HG02884 (cell line): ENCODE measurements around the gene NFIX.

ENCODE experiments used
- ATAC-seq: cut with Tn5 transposase; IDR thresholded peaks from one replicate; pipeline ENCODE4 v1.9.1; 2021; ENCODE audit warnings: mild to moderate bottlenecking, moderate library complexity; ENCODE audit not compliant: unreplicated experiment

Gene NFIX

DNA sequence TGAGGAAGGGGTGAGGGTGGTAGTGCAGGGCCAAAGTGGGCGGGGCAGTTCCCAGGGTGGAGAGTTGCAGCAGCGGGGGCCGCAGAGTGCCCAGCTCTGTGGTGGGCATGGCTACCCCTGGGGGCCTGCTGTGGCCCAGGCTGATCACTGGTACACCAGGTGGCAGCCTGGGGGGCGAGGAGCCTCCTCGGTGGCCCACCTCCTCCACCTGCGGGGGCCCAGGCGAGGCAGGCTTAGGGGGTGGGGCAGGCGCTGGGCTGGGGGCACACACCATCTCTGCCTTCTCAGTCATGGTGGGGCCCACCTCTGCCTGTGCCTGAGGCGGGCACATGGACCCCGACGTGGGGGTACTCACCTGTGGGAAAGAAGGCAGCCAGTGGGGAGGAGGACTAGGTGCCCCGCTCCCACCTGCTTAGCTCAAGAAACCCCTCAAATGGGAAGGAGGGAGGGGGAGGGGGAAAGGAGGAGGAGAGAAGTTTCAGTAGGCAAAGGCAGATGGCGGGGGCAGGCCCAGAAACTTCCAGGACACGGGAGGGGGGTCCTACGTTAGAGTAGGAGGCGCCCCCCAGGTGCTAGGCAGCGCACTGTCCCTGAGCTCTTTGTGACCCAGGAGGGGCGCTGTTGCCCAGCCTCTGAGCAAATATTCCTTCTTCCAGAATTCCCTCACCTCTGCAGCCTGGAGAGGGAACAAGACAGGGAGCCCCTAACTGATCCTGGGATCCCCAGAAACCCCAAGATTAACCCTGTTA lies 105.7 kb downstream of the NFIX start:
- no peak for ATAC-seq

DNA sequence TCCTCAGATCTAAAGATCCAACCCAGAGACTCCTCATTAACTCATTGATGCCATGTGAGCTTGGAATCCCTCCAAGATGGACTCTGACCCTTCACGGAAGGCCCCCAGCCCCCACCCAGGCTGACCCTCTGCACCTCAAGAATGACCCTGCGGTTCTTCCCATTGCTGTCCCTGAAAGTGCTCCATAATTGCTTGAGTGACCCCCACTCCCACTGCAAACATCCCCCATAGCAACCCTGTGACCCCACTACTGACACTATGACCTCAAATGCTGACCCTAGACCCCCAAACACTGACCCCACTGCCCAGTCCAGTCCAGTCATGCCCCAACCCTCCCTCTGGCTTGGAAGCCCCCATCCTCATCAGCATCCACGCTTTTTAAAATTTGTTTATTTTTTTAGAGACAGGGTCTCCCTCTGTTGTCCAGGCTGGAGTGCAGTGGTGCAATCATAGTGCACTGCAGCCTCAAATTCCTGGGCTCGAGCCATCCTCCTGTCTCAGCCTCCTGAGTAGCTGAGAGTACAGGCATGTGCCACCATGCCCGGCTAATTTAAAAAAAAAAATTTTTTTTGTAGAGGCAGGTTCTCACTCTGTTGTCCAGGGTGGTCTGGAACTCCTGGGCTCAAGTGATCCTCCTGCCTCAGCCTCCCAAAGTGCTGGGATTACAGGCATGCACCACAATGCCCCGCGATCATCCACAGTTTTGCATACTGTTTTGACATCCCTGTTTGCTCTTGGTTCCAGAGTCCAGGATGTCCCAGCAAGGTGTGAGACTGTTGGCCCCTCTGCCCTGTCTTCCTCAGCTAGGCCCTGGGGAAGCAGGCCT lies 106.5 kb downstream of the NFIX start:
- ATAC-seq = no peak

DNA sequence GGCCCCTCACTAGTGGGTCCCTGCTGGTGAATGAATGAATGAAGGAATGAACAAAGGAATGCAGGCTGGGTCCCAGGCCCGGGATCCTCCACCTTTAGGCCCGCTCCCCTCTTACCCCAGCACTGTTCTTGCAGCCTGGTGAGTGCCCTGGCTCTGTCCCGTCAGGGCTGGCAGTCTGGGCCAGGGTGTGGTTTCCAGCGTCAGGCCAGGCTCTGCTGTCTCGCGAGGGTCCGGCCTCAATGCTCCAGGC lies 107.1 kb downstream of the NFIX start:
- no peak for ATAC-seq

DNA sequence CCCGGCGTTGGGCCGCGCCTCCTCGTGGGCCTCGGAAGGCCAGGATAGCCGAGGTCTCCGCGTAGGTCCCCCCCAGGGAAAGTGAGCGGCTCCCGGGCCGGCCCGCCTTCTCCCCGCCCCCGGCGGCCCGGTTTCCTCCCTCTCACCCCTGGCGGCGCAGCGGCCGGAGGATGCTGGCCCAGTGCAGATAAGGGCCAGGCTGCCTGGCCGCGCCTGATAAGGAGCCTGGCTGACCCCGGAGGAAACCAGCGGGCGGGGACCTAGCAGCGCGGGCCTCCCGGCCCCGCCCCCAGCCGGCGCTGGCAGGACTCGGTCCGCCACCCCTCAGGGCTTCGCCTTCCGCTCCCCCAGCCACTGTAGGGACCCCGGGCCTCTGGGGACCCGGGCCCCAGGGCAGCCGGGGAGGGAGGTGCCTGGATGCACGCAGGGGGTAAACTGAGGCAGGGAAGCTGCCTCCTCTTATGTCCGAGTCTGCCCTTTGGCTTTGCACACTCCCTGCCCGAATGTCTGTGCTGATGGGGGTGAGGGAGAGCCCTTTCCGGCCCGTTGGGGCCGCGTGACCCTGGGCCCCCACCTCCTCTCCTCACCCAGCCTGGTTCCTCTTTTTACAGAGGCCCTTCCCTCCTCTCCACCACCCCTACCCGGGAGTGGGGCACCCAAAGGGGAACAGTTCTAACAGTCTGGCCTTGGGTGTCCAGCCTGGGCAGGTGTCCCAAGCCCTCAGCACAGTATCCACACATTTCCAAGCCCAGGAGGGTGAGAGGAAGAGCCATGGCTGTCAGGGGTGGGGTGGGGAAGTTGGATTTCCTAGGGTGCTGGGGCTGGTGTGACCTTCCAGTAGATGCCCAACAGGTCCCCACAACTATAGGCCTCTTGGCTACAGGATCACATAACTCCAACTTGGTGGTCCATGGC lies 107.6 kb downstream of the NFIX start, which contains the start of gene LYL1:
Gene LYL1, minus strand, starts transcription at position 193 of the 915 bp plus-strand sequence. CDS start 1,687 bp downstream, outside the sequence.
- no peak for ATAC-seq

DNA sequence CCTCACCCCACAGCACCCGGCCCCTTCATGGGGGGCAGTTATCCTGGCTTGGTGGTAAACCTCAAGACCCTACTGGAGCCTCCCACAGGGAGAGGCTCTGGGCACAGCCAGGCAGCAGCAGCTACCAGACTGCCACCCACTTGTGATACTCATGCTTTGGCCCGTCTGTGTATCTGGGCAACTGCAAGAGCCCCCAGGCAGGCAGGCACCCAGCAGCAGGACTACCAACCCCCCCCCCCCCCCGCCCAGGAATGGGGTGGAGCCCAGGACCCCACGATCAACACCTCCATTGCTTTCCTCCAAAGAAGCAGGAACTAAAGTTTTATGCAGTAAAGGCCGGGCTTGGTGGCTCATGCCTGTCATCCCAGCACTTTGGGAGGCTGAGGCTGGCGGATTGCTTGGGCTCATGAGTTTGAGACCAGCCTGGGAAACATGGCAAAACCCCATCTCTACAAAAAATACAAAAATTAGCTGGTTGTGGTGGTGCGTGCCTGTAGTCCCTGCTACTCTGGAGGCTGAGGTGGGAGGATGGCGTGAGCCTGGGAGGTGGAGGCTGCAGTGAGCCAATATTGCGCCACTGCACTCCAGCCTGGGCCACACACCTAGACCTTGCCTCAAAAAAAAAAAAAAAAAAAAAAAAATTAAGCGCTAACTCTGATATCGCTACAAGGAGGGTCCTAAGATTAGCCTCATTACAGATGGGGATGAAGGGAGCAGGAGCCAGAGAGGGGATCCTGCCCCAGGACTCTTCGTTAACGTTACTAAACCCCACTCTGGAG lies 108.5 kb downstream of the NFIX start:
- ATAC-seq = no peak

DNA sequence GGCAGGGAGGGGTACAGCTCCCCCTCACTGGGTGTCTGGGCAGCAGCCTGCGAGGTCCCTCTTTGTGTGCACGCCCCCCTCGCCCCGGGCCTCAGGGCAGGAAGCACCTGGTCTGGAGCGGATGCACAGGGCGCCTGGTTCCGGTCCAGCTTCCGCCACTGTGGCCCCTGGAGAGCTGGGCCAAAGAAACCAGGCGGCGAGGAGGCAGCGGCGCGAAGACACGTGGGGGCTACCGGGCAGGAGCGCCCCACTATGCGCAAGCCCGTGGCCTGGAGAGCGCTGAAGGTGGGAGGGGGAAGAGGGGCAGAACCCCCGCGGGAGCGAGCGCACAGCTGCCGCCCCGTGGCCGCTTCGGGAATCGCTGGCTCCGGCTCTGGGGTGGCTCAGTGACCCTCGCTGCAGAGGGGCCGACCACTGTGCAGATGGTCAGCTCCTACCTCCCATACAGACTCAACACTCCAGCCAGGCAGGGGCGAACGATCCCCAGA lies 109.1 kb downstream of the NFIX start:
- ATAC-seq = no peak

DNA sequence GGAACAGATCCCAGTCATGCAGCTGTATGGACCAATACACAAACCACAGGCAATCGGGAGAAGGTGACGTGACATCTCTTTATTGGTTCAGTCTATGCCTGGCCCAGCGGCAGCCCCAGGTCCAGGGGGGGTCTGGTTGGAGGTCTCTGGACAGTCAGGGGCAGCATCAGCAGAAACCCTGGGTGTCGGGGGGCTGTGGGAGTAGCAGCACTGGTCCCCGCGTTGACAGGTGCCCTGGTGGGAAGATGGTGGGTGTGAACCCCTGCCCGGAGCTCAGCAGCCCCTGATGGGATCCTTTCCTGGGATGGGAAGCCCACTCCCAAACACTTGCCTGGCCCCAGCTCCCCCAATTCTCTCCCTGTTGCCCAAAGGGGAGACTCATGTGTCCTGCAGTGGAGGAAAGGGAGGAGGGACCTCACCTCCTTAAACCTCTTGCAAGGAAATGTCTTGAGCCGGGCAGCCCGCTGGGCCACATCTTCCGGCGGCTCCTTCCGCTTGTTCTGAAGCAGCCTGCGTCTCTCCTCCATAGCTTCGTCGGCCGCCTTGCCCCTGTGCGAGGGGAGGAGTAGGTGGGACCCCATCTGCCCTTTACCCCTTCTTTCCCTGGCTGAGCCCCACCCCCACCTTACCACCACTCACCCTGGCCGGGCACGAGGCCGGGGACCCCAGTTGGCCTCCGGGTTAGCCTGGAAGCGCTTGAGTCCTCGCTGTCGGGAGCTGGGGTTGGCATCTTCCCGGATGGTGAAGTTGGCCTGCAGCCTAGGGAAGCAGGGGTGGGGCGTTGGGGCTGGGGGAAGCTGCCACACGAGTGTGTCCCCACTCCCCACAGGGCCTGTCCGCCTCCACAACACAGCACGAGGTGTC lies 109.8 kb downstream of the NFIX start:
- ATAC-seq = no peak

DNA sequence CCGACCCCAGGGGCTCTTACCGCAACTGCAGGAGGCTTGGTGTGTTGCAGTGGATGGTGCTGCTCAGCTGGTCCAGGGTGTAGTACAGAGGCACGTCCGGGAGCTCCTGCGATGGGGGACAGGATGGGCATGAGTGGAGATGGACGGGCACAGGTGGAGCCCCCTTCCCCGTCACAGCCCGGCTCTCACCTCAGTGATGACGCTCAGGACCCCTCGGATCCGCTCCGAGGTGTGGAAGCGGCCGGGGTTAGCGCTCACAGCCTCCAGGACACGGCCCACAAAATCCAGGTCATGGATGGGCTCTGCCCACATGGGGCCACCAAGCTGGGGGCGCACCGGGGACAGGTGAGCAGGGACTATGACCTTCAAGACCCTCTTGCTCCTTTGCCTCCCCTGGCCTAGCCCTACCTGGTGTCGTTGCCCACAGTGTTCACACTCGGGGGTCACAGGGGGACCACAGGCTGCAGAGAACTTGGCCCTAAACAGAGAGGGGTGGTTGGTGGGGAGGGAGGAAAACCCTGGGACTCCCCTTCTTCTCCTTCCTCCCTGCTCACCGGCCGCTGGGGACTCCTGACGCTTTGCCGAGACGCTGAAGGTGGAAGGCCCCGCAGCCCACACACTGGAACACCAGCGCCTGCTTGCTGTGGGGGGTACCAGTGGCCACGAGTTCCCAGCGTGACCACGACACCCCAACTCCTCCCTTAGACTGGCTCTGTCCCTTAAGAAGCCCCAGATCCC lies 114.3 kb downstream of the NFIX start:
- no peak for ATAC-seq

DNA sequence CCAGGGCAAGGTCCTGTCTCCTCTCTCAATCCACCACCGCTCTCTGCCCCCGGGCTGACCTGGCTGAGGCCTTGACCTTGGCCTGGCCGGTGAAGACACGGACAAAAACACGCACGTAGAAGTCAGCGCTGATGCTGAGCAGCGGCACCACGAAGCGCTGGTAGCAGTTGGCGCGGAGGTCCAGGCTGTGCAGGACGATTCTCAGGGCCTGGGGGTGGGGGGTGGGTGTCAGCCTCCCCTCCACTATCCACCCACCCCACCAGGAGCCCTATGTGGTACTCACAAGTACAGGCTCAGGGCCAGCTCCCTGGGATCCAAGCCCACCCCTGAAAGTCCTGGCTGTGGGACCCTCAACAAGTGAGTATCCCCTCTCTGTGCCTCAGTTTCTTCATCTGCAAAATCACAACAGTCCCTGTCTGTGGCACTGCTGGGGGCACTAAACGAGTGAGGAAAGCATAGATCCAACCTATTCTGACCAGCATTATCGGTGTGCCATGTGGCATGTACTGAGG lies 114.9 kb downstream of the NFIX start:
- ATAC-seq = no peak

DNA sequence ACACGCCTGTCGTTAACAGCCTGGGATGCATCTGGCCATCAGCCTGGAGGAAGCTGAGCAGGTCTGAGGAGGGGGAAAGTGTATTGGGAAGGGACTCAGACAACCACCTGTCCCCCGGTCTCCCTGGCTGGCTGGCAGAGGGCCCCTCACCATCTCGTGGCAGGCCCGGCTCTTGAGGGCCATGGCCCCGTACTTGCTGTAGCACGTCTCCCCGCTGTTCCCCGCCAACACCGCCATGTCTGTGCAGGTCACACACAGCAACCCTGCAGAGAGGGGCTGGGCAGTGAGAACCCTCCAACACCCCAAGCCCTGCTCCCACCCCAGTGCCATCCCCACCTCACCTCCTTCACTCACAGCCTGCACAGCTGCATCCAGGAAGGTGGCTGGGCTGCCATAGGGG lies 117.3 kb downstream of the NFIX start:
- ATAC-seq = no peak

DNA sequence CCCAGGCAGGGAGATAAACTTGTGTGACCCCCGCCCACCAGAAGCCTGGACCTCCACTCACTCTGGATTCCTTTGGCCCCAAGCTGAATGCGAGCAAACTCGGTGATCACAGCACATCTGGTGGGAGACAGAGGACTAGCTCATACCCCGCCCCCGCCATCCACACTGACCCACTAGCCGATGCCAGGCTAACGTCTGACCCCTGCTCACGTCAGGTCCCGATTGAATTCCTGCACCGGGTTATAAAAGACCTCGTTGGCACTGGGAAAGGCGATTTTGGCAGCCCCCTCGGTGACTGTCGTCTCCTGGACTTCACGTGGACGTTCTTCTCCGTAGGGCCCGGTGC lies 120.6 kb downstream of the NFIX start:
- no peak for ATAC-seq

DNA sequence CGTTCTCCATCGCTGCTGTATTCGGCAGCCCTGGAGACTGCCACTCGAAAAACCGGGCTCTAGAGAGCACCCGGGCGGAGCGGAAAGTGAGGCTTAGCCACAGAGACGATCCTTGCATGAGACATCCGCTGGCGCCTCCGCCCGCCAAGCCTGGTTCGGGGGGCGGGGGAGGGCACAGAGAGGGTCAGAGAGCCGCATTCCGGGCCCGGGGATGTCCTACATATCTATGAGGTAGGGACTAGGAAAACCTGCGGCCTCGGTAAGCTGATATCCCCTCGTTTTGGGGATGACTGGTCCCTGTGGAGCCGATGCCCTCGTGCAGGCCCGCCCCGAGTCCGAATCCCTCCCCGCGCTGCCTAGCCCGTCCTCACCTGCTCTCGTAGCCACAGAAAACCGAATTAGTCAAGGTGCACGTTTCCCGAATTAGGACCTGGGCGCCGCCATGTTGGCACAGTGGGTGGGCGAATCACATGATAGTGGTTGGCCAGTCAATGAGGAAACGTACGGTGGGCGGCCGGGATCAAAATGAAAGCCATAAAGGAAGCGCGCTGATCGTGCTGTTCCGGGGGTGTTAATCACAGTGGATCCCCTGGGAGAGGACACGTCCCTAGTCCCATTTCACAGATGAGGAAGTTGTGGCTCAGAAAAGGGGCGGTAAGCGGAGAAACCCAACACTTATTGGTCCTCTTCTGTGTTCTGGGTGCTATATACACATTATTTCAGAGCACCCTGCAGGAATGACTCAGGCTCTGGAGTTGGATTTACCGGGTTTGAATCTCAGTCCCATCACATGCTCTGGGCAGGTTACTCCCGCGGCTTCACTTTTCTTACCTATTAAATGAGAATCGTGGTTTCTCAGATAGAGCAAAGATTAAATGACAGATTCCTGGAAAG lies 121.3 kb downstream of the NFIX start, which contains the start of gene TRMT1:
Gene TRMT1, minus strand, starts transcription at position 459 of the 894 bp plus-strand sequence. Its CDS starts 341 bp downstream, at position 118.
- no peak for ATAC-seq

DNA sequence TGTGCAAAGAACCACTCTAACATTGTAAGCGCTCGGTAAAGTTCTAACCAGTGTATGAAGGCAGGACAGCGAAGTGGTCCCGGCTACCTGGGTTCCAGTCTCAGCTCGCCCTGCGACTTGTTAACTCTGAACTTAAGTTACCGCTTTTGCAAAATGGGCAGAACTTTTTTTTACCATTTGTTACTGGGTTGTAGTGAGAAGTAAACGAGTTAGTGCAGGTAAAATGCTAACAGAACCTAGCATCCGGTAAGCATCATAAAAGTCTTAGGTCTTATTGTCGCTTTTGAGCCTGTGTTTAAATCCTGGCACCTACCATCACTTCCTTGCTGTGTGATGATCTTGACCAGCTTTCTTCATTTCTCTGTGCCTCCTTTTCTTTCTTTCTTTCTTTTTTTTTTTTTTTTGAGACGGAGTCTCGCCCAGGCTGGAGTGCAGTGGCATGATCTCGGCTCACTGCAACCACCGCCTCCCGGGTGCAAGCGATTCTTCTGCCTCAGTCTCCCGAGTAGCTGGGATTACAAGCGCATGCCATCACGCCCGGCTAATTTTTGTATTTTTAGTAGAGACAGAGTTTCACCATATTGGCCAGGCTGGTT lies 122.0 kb downstream of the NFIX start:
- ATAC-seq = no peak

DNA sequence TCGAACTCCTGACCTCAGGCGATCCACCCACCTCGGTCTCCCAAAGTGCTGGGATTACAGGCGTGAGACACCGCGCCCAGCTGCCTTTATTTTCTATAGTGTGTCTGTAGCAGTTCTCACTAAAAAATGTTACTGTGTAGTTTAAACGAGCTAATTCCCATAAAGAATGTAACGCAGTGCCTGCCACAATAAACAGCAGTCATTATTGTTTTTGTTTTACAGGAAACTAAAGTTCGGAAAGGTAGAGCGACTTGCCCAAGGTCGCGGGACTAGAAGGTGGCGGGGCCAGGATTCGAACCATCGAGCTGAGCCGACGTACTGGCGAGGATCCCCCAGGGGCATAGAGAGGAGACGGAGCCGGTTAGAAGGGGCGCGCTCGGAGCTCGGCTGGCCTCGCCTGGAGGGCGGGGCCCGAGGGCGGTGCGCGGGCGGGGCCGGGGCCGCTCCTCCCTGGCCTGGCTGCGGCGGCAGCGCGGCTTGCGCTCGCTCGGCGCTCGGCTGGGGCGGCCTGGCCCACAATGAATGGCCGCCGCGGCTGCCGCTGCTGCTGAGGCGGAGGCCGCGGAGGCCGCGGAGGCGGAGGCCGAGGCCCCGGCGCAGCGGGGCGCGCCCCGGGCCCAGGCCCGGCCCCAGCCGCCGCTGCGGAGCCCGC lies 122.6 kb downstream of the NFIX start, which contains the start of gene NACC1:
Gene NACC1, plus strand, starts transcription at position 493 of the 652 bp plus-strand sequence. CDS start 16,944 bp downstream, outside the sequence.
- peak; percentile 51 for ATAC-seq

DNA sequence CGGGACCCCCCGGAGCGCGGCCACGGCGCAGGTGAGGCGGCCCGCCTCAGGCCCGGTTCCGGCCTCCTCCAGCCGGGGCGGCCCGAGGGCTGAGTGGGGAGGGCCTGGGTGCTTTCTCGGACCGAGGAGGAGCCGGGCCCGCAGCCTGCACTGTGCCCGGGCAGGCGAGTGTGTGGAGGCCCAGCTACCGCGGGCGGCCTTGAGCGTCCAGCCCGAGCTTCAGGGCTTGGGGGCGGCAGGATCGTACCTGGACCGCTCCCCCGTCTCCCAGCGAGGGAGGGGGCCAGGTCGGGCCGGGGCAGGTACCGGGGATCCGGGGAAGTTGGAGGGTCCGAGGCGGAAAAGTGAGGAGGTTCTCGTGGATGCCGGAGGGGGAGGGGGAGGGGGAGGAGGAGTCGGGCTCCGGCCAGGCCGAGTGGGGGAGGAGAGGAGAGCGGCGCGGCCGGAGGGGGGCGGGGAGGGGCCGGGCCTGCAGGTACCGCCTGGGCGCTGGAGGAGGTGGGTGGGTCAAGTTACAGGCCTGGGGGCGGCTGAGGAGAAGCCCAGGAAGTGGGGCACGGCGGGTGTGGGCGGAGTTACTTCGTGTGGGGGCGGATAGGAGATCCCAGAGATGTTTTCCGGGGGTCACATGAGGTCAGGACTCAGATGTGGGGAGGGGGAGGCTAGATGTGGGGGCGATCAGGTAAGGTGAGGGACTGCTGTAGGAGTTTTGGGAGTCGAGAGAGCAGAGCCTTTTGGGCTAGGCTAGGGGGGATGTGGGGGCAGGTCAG lies 123.3 kb downstream of the NFIX start:
- peak; percentile 3 for ATAC-seq

DNA sequence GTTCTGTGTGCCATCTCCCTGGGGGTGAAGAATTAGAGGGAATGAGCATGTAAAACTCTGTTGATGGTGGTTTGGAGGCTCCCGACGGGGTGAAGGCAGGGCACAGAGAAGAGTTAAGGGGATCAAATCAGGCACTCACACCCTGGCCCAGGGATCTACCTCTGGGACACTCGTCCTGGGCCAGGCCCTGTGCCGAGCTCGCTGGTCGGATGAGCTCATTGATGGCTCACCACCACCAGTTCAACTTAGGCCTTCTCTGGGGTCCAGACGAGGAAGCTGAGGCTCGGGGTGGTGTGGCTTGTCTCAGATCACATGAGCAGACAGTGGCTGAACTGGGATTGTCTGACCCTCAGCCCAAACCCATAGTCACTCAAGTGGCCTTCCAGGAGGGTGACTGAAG lies 124.4 kb downstream of the NFIX start:
- no peak for ATAC-seq
